Smooth muscle cell of the pulmonary artery (primary cell): ENCODE measurements around the gene SLC7A4. TPM values are rescaled to one million over a fixed set of nuclear protein-coding genes. Genes with fewer than 3 reads are reported as not detected.

ENCODE experiments used
- total RNA-seq: library from RNA; depleted of rRNA; stranded (reverse); fragments of >200 nt; gene quantifications from 2 replicates; pipeline ENCODE4 v1.2.3, GENCODE V29; 2014

Gene SLC7A4
- 0.30 and 1.1 TPM in 2 replicates for total RNA-seq

GRCh38 chr22:21032037-21032867 is at the start of gene SLC7A4:
Gene SLC7A4 (minus strand): TSS chr22:21032561. CDS start chr22:21031812, 749 bp downstream.

GRCh38 chr22:21045585-21046294 is 13.4 kb upstream of the SLC7A4 start, which contains the start of gene LRRC74B:
Gene LRRC74B (plus strand): TSS chr22:21045946. CDS start chr22:21045987, 41 bp downstream.

GRCh38 chr22:21014726-21015465 is 17.5 kb downstream of the SLC7A4 start, which contains the start of gene P2RX6:
Gene P2RX6 (plus strand): TSS chr22:21015165. CDS start chr22:21015175, 10 bp downstream.

GRCh38 chr22:21001601-21002325 is 30.6 kb downstream of the SLC7A4 start, which contains the start of gene THAP7:
Gene THAP7 (minus strand): TSS chr22:21002118. CDS start chr22:21001911, 207 bp downstream.

GRCh38 chr22:20981787-20982562 is 50.4 kb downstream of the SLC7A4 start, which contains the start of gene LZTR1:
Gene LZTR1 (plus strand): TSS chr22:20982297. CDS start chr22:20982372, 75 bp downstream.

Other genes starting within 250 kb of the SLC7A4 start
- gene PI4KA, start 173.8 kb downstream of the SLC7A4 start, total RNA-seq = 55.6 and 63.8 TPM in 2 replicates
- 9.2 and 9.3 TPM in 2 replicates for gene SNAP29, start 173.6 kb downstream of the SLC7A4 start, total RNA-seq
- 51.7 and 53.8 TPM in 2 replicates for gene CRKL, start 115.2 kb downstream of the SLC7A4 start, total RNA-seq
- gene AIFM3, start 65.3 kb downstream of the SLC7A4 start, total RNA-seq = 0.52 and 0.56 TPM in 2 replicates
- 75.3 and 97.5 TPM in 2 replicates for gene LZTR1, start 50.3 kb downstream of the SLC7A4 start, total RNA-seq
- gene THAP7, start 30.4 kb downstream of the SLC7A4 start, total RNA-seq = 21.3 and 21.4 TPM in 2 replicates
- 10.2 and 20.8 TPM in 2 replicates for gene P2RX6, start 17.4 kb downstream of the SLC7A4 start, total RNA-seq
- 0.07 TPM in 1 of 2 replicates, not detected in the other for gene LRRC74B, start 13.4 kb upstream of the SLC7A4 start, total RNA-seq